Stimulated activated naive B cell treated with anti-CD40 and anti-IgM and Interleukin-4, amounts not matched to agents 10 μg/mL and 1 μg/mL and 100 μg/mL, for 72 hours (primary cell): ENCODE results near the gene RAB31.

Experiments used
- ATAC-seq, 2 donors: fragments of 150-1000 bp; cut with Tn5 transposase; replicated peaks; 2 replicates each; pipeline ENCODE4 v1.10.0; 2021; ENCODE audit warnings: moderate library complexity in 1 of 2
- DNase-seq: peaks from one replicate; pipeline ENCODE4 v3.0.0; 2021
- H3K27ac Mint-ChIP-seq: one replicate; pipeline ENCODE4 v1.8.0; 2022; ENCODE audit warnings: mild to moderate bottlenecking, mixed read lengths
- H3K27me3 Mint-ChIP-seq, 2 donors: one replicate each; pipeline ENCODE4 v1.8.0; 2022; ENCODE audit warnings: mixed read lengths in 2 of 2
- H3K36me3 Mint-ChIP-seq, 2 donors: one replicate each; pipeline ENCODE4 v1.8.0; 2022; ENCODE audit warnings: mixed read lengths in 2 of 2, mild to moderate bottlenecking in 1 of 2
- H3K4me1 Mint-ChIP-seq, 2 donors: one replicate each; pipeline ENCODE4 v1.8.0; 2022; ENCODE audit warnings: mixed read lengths in 2 of 2, mild to moderate bottlenecking in 1 of 2
- H3K4me3 Mint-ChIP-seq, 2 donors: one replicate each; pipeline ENCODE4 v1.8.0; 2022; ENCODE audit warnings: mild to moderate bottlenecking in 2 of 2, mixed read lengths in 2 of 2, moderate library complexity in 1 of 2
- H3K9me3 Mint-ChIP-seq, 2 donors: one replicate each; pipeline ENCODE4 v1.8.0; 2022; ENCODE audit warnings: mixed read lengths in 2 of 2, mild to moderate bottlenecking in 1 of 2

The RAB31 gene

DNA sequence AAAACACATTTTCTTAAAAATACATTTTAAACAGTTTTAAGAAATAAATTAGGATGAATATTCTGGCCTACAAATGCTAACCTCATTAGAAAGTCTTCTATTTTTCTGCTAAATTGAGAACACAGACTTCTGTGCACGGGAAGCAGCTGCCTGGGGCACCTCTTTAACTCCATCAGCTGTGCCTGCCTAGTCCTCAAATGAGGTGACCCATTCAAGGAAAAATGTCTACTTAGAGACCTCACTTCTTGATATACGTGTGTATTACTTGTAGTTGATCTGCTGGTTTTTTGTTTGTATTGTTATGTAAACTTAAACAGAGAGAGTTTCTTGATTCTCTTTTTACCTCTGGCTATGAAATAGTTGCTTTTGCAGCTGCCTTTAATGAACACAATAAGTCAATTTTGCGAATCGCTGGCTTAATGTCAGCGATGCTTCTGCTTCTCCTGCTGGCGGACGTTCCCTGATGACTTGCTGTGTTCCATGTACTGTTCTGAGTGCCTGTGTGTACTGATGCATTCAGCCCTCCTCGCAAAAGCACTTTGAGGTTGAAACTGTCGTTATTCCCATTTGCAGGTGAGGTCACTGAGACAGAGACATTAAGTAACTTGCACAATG lies 88.9 kb downstream of the RAB31 start:
- Mint-ChIP-seq H3K27me3 (peaks cover 0 to 8% of the 10 kb centered on the region in 2 donors), H3K27ac (no peak overlapping the region), H3K36me3 (peaks cover 16 to 21% of the 10 kb centered on the region in 2 donors), H3K9me3 (peaks cover 3% of the 10 kb centered on the region in 2 donors), H3K4me3 (no peak overlapping the region), H3K4me1 (no peaks in the 10 kb centered on the region)
- ATAC-seq = no peak
- DNase-seq = no peak

DNA sequence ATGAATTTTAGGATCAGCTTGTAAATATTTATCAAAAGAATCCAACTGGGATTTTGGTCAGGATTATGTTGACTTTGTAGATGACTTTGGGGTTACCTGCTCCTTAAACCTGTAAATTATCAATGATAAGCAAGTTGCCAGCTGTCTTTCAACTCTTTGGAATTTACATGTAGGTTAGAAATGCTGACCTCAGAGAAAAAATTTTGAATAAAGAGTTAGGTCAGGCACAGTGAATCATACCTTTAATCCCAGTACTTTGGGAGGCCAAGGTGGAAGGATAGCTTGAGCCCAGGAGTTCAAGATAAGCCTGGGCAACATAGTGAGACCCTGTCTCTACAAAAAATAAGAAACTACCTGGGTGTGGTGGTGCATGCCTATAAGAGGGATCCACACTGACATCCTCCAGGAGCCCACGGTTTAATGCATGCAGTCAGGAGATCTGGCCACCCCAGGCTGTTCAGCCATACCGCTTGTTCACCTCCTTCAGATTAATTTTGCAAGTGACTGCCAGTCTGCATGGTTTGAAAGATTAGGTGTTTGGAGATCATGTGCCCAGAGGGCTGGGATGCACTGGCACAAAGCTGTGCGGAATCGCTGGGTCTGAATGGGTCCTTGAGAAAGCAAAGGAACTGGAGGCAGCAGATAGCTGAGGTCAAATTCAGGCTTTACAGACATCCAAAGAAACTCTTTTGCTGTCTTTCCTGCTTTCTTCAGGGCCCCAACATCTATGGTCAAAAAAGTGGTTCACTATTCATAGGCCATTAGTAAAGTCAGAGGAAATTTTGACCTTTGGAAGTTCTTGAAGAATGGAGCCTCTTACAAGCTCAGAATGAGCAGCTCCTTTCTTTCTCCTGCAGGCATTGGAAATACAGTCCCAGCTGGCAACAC lies 94.3 kb downstream of the RAB31 start:
- no peak overlapping the region for H3K27ac Mint-ChIP-seq
- H3K4me3 Mint-ChIP-seq = no peak overlapping the region
- H3K9me3 Mint-ChIP-seq = peaks cover 3 to 4% of the 10 kb centered on the region in 2 donors
- DNase-seq (no peak), ATAC-seq (no peak)
- peaks cover 8 to 12% of the 10 kb centered on the region in 2 donors for H3K36me3 Mint-ChIP-seq
- peaks cover 11 to 18% of the 10 kb centered on the region in 2 donors for H3K27me3 Mint-ChIP-seq
- H3K4me1 Mint-ChIP-seq = no peaks in the 10 kb centered on the region

DNA sequence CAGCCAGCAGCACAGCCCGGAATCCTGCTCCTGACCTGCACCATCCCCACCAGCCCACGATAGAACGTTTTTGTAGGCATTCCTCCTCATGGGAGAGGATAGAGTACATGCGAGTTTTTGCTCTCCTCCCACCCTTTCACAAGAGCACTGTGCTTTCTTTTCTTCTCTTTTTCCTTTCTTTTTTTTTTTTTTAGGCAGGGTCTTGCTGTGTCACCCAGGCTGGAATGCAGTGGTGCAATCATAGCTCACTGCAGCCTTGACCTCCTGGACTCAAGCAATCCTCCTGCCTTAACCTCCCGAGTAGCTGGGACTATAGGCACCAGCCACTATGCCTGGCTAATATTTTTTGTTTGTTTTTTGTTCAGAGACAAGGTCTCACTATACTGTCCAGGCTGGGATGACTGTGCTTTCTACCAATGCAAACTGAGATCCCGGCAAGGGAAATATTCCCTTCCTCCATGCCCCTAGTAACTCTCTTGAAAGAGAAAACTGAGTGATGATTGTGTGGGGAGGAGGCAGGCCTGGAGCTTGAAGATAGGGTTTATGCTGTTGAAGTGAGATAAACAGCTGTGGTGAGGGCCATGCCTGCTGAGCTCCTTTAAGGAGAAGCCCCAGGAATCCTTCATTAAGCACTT lies 95.1 kb downstream of the RAB31 start:
- peaks cover 11 to 18% of the 10 kb centered on the region in 2 donors for H3K27me3 Mint-ChIP-seq
- no peaks in the 10 kb centered on the region for H3K4me1 Mint-ChIP-seq
- H3K27ac Mint-ChIP-seq = no peak overlapping the region
- peaks cover 3 to 4% of the 10 kb centered on the region in 2 donors for H3K9me3 Mint-ChIP-seq
- peaks cover 8 to 12% of the 10 kb centered on the region in 2 donors for H3K36me3 Mint-ChIP-seq
- ATAC-seq = no peak
- DNase-seq = no peak
- no peak overlapping the region for H3K4me3 Mint-ChIP-seq

DNA sequence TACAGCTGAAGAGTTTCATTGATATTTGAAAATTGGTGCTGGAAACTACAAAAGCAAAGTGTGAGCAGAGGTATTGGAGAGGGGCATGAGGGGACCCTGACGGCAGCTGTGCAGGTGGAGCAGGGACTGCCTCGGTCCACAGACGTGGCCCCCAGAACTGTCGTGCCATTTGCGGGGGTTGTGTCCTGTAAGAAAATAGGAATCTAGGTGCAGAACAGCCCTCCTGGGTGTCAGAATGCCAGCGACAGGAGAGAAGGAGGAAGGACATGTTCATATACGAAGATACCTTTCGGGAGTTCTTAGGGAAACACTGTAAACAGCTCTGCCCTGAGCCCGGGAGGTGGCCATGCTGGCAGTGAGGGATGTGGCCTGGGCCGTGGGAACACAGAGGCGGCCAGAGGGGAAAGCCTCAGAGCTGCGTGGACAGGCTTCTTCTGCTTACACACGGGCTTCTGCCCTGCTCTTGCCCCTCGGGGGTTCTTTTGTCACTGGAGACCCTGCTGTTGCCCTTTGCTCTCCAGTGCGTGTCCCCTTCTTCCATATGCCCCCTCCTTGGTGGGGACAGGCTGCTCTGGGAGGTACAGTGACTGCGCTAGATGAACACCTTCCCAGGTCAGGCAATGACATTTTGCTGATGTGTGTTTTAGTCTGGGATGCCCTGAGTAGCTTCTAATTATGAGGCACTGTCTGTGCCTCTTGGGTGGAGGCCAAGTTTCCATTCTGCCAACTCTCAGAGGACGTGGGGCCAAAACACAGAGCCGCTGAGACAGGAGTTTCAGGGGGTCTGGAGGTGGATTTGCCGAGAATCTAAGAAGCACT lies 95.8 kb downstream of the RAB31 start:
- DNase-seq (no peak), ATAC-seq (no peak)
- Mint-ChIP-seq H3K36me3 (peaks cover 8 to 12% of the 10 kb centered on the region in 2 donors), H3K4me3 (no peak overlapping the region), H3K27ac (peak overlapping the region; percentile 81), H3K4me1 (no peaks in the 10 kb centered on the region), H3K27me3 (peaks cover 11 to 18% of the 10 kb centered on the region in 2 donors), H3K9me3 (peaks cover 3 to 4% of the 10 kb centered on the region in 2 donors)

DNA sequence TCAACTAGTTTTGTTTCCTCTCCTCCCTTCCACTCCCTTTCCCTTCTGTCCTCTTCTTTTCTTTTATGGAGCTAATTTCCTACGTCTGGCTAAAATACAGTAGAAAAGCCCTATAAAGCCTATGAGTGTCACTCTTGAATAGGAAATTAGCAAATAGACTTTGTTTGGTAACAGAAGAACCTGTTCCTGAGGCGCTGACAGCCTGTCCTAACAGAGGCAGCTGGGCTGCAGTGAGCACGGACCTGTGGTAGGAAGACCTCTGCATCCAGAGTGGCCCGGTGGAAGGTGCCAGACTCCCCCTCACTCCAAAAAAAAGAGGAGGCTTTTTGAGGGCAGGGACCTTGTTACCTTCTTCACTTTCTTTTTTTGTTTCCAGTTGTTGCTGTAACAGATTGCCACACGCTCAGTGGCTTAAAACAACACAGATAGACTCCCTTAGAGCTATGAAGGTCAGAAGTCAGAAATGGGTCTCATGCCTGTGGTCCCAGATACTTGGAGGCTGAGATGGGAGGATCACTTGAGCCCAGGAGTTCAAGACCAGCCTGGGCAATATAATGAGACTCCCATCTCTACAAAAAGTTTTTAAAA lies 96.5 kb downstream of the RAB31 start:
- H3K4me1 Mint-ChIP-seq = no peaks in the 10 kb centered on the region
- H3K36me3 Mint-ChIP-seq = peaks cover 8 to 12% of the 10 kb centered on the region in 2 donors
- peaks cover 3 to 4% of the 10 kb centered on the region in 2 donors for H3K9me3 Mint-ChIP-seq
- ATAC-seq (no peak), DNase-seq (no peak)
- H3K27ac Mint-ChIP-seq = peak overlapping the region; percentile 25
- H3K4me3 Mint-ChIP-seq = no peak overlapping the region
- peaks cover 11 to 18% of the 10 kb centered on the region in 2 donors for H3K27me3 Mint-ChIP-seq

DNA sequence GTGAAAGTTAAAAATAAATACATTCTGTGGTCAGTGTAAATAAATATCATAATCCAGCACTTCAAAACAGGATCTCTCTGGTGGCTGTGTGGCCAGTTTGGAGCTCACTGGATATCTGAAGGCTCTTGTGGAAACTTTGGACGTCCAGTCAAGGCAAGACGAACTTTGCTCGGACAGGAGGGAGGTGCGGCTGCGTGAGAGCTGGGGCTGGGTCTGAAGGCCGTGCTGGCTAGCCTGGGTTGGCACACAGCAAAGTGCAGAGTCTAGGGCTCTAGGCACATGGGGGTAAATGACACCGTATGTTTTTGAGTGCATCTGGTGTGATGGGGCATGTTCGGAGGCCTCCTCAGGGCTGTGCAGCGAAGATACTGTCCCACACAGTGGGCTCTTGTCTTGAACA lies 98.8 kb downstream of the RAB31 start:
- ATAC-seq (no peak), DNase-seq (no peak)
- peaks cover 10 to 11% of the 10 kb centered on the region in 2 donors for H3K27me3 Mint-ChIP-seq
- peaks cover 7 to 9% of the 10 kb centered on the region in 2 donors for H3K36me3 Mint-ChIP-seq
- peaks cover 0 to 2% of the 10 kb centered on the region in 2 donors for H3K9me3 Mint-ChIP-seq
- H3K27ac Mint-ChIP-seq = no peak overlapping the region
- no peaks in the 10 kb centered on the region for H3K4me1 Mint-ChIP-seq
- no peak overlapping the region for H3K4me3 Mint-ChIP-seq

DNA sequence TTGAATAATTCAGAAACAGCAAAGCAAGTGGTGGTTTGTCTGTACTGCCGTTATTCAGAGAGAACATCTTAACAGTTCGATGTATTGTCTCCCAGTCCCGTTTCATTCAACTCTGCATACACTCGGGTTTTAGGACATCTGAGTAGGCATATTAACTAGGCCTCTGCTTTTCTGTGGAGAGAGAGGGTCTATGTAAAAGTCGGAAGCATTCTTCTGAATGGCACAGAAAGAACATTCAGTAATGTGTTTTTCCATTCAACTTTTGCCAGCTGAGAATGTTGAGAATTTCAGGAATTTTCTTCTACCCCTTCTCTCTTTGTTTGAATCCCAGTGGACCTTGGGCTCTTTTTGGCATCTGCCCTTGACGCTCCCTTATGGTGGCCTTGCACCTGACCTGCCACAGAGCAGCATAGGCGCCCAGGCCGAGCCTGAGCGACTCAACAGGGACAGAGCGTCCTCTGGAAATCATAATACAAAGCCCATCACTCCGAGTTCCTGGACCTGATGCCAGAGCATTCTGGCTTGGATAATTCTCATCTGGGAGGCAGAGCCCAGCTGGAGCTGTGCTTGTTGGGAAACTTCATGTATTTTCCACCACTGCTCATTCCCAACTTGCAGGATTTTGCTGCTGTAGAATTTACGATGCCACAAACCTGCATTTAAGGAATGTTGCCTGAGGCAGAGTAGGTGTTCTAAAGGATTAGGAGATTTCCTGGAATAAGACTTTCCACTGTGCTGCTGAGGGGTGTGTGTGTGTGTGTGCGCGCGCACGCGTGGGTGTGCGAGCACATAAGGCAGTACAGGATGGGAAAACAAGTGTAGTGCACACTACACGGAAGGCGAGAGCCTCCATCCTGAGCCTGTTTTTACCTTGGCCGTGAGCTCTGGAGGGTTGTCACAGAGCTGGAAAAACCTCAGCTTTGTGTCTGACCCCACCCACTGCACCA lies 100.5 kb downstream of the RAB31 start:
- peaks cover 2 to 6% of the 10 kb centered on the region in 2 donors for H3K27me3 Mint-ChIP-seq
- no peak overlapping the region for H3K27ac Mint-ChIP-seq
- peaks cover 7 to 9% of the 10 kb centered on the region in 2 donors for H3K36me3 Mint-ChIP-seq
- DNase-seq (no peak), ATAC-seq (no peak)
- peaks cover 0 to 2% of the 10 kb centered on the region in 2 donors for H3K9me3 Mint-ChIP-seq
- no peaks in the 10 kb centered on the region for H3K4me1 Mint-ChIP-seq
- no peak overlapping the region for H3K4me3 Mint-ChIP-seq

DNA sequence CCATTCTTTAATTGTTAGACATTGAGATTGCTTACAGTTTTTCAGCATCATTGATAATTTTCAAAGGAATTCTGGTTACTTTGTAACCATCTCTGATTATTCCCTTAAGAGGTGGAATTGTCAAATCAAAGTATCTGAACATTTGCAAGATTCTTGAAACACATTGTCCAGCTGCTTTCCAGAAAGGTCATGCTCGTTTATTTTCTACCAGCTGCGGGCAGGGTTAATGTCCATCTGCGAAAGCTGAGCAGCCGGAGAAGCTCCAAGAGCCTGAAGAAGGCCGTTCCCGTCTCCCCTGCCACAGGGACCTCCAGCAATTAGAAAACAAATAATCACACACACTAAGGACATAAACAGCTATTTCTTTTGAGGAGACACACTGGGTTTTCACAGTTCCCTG lies 101.6 kb downstream of the RAB31 start:
- ATAC-seq (no peak), DNase-seq (no peak)
- Mint-ChIP-seq H3K9me3 (peaks cover 0 to 2% of the 10 kb centered on the region in 2 donors), H3K27me3 (no peaks in the 10 kb centered on the region), H3K4me3 (no peak overlapping the region), H3K4me1 (no peaks in the 10 kb centered on the region), H3K27ac (no peak overlapping the region), H3K36me3 (peaks cover 7% of the 10 kb centered on the region in 2 donors)

DNA sequence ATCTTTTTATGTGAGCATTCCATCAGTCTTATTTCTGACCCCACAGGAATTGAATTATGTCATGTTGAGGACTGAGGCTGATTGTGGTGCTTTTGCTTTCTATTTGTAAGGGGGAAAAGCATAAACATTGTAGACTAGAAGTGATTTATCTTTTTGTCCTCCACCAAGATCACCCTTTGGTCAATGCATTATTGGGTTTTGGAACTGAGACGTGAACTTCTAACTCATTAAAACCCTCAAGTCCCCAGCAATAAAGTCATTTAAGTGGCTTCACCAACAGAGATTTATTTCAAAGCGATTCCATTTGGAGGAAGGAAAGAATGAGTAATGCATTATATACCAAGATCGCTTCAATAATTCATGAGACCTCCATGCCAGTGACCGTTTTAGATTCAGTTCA lies 102.2 kb downstream of the RAB31 start:
- Mint-ChIP-seq H3K4me3 (no peak overlapping the region), H3K36me3 (peaks cover 6% of the 10 kb centered on the region in 2 donors), H3K4me1 (no peaks in the 10 kb centered on the region), H3K27ac (no peak overlapping the region), H3K27me3 (no peaks in the 10 kb centered on the region), H3K9me3 (peaks cover 0 to 1% of the 10 kb centered on the region in 2 donors)
- DNase-seq (no peak), ATAC-seq (no peak)

DNA sequence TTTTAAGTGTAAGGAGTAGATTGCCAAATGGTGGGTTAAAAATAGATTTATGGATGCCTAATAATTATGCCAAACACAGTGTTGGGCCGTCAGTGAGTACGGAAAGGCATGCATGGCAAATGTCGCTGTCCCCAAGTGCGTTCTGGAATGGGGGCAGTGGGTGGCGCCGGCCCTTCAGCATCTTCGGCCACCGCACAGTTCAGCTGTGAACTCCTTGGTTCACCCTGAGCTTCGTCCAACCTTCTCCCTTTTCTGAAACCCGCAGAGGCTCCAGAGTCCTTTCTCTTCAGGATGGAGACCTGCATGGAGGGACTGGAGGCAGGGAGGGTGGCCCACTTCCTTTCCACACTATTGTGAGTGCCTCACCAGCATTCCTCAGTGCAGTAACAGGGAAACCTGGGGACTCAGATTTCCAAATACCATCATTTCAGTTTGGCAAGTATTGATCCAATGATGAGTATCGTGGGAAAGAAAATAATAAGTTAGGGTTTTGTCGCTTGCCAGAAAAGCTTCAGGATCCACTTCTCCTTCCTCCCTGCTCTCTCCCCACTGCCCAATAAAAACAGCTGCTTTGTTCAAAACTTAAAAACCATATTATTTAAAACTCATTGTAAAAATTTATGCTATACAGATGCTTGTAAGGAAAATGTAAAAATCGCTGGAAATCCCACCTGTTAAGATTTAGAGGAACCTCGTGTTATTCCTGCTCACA lies 103.0 kb downstream of the RAB31 start:
- Mint-ChIP-seq H3K27ac (no peak overlapping the region), H3K4me3 (no peak overlapping the region), H3K27me3 (no peaks in the 10 kb centered on the region), H3K4me1 (peaks cover 0 to 2% of the 10 kb centered on the region in 2 donors), H3K9me3 (no peaks in the 10 kb centered on the region), H3K36me3 (peaks cover 1 to 5% of the 10 kb centered on the region in 2 donors)
- no peak for ATAC-seq
- DNase-seq = no peak

DNA sequence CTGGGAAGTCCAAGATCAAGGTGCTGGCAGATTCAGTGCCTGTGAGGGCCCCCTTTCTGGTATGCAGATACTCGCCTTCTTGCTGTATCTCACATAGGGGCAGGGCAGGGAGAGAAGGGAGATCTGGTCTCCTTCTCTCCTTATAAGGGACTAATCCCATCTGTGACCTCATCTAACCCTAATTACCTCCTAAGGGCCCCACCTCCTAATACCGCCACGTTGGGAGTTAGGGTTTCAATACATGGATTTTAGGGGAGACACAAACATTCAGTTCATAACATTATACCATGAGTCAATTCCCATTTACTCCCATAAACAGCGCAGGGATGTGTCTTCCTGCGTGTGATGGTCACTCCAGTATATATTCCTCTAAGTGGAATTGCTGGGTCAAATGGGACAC lies 103.9 kb downstream of the RAB31 start:
- H3K4me1 Mint-ChIP-seq = peaks cover 0 to 2% of the 10 kb centered on the region in 2 donors
- DNase-seq (no peak), ATAC-seq (no peak)
- no peaks in the 10 kb centered on the region for H3K9me3 Mint-ChIP-seq
- no peaks in the 10 kb centered on the region for H3K27me3 Mint-ChIP-seq
- H3K27ac Mint-ChIP-seq = no peak overlapping the region
- H3K36me3 Mint-ChIP-seq = peaks cover 0 to 6% of the 10 kb centered on the region in 2 donors
- no peak overlapping the region for H3K4me3 Mint-ChIP-seq

DNA sequence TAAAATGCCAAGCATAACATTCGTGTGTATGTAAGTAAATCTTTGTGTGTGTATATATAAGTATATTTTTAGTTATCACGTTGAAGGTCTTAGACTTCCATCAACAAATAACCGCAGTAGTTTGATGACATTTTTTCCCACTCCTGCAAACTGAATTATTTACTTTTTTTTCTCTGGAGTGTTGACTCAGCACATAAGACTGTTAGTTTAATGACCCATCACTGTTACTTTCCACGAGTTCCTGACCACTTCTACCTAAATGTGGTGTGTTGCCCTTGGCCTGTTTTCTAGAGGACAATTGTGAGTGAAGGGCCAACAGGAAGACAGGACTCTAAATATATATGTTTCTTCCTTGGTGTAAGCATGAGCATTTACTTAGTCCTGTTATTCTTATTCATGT lies 106.3 kb downstream of the RAB31 start:
- ATAC-seq (no peak), DNase-seq (no peak)
- Mint-ChIP-seq H3K27ac (no peak overlapping the region), H3K9me3 (peaks cover 2 to 4% of the 10 kb centered on the region in 2 donors), H3K36me3 (peaks cover 3 to 25% of the 10 kb centered on the region in 2 donors), H3K4me3 (no peak overlapping the region), H3K27me3 (peaks cover 0 to 10% of the 10 kb centered on the region in 2 donors), H3K4me1 (peaks cover 0 to 2% of the 10 kb centered on the region in 2 donors)
